HG03457 (cell line): ENCODE measurements around the gene NOTO.
"Not testable (repeated sequence)": the region's sequence is repeated elsewhere in the genome, so short reads cannot be mapped to it uniquely, and the experiment has no call there.

ENCODE experiments used
- ATAC-seq: cut with Tn5 transposase; IDR thresholded peaks from one replicate; pipeline ENCODE4 v1.9.1; 2021; ENCODE audit warnings: moderate number of reproducible peaks; ENCODE audit not compliant: unreplicated experiment

Gene NOTO, protein sequence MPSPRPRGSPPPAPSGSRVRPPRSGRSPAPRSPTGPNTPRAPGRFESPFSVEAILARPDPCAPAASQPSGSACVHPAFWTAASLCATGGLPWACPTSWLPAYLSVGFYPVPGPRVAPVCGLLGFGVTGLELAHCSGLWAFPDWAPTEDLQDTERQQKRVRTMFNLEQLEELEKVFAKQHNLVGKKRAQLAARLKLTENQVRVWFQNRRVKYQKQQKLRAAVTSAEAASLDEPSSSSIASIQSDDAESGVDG

DNA sequence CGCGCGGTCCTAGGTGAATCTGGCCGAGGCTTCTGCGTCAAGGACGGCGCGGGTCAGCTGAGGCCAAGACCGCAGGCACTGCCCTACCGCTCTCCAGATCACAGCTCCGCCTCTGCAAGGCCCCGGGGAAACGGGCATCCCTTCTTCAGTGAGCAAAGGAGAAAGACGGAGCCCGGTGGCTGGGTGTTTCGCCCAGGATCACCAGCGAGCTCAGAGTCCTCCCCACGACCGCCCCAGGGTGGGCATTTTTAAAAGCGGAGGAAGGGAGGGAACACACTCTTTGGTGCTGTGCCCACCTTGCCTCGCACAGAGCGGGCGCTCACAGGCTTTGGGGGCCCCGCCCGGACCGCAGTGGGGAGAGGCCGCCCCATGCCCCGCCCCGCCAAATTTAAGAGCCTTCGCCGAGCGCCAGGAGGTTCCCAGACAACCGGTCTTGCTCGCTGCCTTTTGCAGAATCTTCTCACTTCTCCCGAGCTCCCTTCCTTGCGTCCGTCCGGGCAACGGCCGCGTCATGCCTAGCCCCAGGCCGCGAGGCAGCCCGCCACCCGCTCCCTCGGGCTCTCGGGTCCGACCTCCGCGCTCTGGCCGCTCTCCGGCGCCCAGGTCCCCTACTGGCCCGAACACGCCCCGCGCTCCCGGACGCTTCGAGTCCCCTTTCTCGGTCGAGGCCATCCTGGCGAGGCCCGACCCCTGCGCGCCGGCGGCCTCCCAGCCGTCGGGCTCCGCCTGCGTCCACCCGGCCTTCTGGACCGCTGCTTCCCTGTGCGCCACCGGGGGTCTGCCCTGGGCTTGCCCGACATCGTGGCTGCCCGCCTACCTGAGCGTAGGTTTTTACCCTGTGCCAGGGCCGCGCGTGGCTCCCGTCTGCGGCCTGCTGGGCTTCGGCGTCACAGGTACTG lies at the start of gene NOTO:
TSS of gene NOTO (plus strand) at position 419 of the 899 bp plus-strand sequence. CDS start at position 512, 93 bp downstream.
- ATAC-seq, result no peak

DNA sequence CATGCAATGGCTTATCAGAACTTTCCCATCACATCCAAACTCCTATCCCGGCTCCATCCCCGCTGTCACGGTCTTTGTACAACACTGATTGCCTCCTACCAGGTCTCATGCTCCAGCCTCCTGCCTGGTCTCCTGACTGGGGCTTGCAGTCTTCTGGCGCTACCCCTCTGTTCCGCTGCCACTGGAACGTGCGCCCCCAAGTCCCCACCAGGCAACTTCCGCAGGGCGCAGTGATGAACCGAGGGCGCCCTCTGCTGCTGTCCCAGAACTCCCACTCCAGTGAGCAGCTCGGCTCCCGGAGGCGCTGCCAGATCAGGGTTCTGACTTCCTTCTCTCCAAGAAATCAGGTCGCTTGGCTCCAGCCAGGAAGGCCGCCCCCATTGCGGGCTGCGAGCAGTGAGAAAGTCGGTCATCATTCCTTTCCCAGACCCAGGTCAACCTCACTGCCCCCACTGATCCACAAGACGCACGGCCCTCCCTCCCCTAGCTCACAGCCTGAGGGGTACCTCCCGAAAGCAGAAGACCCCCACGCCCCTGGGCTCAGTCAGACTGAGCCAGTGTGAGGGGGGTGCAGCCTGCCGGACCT lies 45.7 kb upstream of the NOTO start:
- no peak for ATAC-seq

DNA sequence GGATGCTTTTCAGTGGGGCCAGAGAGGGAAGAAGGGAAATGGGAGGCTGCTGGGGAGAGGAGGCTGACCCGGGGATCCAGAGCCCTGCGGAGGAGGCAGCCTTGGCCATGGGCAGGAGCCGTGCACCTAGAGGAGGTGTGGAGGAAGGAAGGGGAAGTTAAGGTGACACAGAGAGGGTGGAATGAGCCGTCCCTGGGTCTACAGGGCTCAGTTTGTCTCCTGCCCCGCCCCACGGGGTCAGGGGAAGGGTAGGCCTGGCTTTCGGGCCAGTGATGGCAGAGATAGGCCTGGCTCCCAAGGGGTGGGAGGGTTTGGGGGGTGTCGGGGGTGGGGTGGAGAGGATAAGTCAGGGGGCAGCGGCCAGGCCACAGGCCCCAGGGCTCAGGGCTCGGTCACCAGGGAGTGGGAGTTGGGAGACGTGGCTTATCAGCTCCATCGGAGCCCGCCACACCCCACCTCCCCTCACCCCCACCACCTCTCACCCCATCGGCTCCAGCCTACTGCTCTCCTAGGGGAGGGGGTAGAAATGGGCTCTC lies 39.5 kb upstream of the NOTO start:
- ATAC-seq, result no peak

DNA sequence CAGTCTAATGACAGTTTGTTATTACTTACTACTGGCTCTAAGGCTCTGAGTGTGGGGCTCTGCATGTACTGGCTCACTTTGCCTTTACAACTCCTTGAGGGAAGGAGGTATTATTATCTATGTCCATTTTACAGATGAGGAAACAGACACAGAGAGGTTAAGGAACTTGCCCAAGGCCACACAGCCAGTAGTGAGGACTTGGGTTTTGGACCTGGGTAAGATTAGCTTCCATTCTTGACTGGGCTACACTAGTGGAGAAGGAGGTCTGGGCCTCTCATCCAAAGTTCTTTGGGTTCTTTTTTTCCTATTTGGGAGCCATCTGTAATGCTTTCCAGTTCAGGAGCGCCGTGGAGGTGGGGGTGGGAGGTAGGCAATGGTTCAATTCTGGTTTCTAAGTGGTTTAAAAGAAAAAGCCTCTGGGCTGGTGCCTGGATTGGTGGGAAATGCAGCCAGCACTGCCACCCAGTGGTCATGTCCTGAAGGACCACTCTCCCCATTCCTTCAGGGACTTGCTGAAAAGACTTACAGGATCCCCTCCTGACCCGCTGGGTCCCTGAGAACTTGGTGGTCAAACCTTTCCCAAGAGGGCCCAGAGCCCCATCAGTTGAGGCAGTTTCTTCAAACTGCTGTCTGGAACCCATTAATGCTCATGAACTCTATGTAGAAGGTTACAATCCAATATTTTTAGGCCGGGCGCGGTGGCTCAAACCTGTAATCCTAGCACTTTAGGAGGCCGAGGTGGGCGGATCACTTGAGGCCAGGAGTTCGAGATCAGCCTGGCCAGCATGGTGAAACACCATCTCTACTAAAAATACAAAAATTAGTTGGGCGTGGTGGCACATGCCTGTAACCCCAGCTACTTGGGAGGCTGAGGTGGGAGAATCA lies 38.6 kb upstream of the NOTO start:
- peak; percentile 65 for ATAC-seq

DNA sequence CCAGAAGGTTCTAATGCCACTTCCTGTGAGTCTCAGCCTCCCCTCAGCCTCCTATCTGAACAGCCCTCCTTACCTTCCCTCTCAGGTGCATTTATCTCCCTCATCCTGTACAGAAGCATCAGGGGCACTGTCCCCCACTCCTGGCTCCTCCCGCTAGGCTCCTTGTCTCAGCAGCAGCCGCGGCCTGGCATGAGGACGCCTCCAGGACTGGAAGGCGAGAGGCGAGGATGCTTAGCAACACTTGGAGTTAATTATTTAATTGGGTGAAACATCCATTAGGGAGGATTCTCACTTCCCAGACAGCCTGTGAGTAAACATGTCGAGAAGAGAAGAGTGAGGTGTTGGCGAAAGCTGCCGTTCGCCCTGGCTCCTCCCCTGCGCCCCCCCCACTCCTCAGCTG lies 36.4 kb upstream of the NOTO start:
- not testable (repeated sequence) for ATAC-seq

DNA sequence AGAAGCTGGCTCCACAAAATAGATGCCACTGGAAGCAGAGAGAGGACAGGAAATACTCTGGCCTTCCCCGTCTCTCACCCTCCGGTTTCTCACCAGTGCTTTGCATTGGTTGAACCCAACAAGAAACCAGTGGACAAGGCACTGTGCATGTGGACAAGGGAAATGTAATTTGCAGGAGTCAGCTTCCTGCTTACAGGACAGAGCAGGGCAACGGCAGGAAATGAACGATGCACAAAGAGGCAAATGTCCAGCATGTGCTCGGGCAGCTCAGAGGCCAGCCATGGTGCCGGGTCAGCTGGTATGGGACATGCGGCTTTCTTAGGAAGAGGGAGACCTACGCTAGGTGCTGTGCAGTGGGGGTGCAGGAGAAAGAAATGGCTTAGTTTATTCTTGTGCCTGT lies 35.6 kb upstream of the NOTO start:
- not testable (repeated sequence) for ATAC-seq

DNA sequence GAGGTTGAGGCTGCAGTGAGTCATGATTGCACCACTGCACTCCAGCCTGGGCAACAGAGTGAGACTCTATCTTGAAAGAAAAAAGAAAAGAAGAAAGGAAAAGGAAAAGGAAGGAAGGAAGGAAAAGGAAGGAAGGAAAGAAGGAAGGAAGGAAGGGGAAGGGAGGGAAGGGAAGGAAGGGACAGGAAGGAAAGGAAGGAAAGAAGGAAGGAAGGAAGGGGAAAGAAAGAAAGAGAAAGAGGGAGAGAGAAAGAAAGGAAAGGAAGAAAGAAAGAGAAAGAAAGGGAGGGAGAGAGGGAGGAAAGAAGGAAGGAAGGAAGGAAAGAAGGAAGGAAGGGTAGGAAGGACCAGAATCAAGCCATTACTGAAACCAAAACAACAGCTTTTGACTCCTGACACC lies 34.0 kb upstream of the NOTO start:
- ATAC-seq, result not testable (repeated sequence)

DNA sequence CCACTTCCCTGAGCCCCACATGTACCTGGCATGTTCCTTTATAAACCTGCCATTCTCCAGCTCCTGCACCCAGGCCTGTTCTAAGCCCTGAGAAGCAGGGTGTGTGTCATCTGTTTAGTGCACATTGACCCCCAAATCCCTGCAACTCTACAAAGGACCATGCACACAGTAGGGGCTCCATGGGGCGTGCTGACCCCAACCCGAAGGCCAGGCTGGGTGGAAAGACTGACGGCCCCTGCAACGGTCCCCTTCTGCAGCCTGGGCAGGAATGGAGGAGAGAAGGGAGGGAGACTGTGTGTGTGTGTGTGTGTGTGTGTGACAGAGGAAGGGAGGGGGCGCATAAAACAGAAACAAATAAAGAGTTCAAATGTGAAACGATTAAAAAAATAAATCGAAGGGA lies 32.0 kb upstream of the NOTO start:
- ATAC-seq, result not testable (repeated sequence)

DNA sequence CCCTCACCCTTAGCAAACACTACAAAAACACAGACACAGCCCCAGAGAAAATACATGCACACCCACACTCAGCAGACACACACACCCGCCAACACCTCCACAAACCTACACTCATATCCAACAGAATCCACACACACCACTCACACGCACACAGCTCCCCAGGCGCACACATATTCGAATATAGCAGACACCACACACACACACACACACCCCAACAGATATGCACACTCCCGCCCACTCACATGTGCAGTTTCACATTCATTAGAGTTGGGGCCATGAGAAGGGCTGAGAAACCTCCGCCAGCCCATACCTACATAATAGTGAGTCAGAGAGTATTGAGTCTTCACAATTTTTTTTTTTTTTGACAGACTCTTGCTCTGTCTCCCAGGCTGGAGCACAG lies 29.4 kb upstream of the NOTO start:
- ATAC-seq, result no peak

DNA sequence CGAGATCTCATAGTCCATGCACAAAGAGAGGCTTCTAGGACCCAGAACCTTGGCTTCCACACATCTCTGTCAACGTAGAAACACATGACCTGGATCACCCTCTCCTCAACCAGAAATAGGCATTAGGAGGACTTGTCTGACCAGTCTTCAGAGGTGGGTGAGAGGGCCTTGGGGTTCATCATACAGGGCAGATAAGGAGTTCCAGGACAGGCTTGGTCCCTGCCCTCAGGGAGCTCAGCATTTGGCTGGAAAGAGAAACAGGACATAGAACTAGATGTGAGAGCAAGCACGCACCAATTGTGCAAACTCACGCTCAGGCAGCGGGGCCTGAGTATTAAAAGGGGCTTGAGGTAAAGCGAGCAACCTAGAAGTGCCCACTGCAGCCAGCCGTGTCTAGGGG lies 28.6 kb upstream of the NOTO start:
- no peak for ATAC-seq

DNA sequence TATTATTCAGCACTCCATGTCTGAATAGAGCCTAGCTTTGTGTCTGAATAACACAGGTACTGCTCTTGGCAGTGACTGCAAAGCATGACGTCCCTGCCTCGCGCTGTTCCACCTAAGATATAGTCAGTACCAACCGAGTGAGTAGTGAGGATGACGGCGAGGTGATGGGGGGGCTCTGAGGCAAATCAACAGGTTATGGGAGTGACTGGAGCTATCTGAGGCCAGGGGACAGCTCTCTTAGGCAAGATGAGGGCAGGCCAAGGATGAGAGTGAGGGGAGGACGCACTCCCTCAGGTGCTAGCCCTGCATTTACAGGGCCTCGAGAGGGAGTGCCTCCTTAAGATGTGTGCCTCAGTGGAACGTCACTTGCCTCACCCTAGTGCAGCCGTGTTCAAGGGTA lies 28.1 kb upstream of the NOTO start:
- no peak for ATAC-seq

DNA sequence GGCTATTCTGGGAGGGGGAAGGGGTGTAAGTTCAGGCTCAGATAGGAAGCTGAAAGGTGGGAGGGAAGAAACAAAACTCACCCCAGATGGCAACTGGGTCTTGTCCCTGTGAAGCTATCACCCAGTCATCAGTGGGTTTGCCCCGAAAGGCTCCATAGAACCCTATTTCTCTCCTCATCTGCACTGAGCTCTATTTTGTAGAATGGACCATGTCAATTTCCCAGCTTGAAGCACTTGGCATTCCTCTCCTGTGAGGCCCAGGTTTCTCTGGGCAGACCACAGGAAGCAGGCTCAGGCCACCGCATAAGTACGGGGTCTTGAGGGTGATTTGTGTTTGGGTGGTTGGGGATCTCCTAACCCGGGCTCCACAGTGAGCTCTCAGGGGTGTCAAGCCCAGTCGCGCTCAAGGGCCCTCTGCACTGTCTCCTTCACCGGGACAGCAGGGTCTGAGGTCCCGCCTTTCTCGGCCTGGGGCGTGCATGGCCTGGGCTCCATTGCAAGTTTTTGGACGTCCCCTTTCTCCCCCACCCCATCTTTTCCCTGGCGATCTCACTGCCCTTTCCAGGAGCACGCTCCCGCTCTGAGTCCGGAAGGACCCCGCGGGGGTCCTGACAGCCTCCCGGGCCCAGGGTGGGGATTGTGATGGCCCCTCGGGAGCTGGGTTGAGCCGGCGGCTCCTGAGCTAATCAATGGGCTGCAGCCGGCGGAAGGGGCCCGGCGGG lies 27.3 kb upstream of the NOTO start:
- ATAC-seq, result no peak

DNA sequence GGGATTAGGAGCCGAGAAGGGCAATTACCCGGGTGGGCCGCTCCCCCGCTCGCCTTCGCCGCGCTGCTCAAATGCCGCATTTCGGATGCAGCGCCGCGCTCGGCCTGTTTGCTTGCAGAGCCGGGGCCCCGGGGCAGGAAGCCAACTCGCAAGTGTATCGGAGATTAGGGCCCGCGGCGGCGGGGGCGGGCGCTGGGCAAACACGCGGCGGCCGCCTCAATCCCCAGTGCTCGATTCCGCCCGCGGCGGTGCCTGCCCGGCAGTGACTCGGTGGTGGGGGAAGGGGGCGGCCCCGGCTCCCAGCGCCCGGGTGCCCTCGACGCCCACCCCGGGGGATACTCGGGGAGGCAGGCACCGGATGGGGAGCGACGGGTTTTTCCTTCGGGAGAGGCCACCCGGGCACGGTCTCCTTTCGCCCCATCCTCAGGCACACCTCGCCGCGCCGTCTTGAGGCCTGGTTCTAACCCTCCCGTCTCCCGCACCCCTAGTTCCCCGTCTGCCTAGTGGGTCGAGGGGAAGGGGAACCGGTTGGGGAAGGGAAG lies 26.6 kb upstream of the NOTO start:
- ATAC-seq, result no peak

DNA sequence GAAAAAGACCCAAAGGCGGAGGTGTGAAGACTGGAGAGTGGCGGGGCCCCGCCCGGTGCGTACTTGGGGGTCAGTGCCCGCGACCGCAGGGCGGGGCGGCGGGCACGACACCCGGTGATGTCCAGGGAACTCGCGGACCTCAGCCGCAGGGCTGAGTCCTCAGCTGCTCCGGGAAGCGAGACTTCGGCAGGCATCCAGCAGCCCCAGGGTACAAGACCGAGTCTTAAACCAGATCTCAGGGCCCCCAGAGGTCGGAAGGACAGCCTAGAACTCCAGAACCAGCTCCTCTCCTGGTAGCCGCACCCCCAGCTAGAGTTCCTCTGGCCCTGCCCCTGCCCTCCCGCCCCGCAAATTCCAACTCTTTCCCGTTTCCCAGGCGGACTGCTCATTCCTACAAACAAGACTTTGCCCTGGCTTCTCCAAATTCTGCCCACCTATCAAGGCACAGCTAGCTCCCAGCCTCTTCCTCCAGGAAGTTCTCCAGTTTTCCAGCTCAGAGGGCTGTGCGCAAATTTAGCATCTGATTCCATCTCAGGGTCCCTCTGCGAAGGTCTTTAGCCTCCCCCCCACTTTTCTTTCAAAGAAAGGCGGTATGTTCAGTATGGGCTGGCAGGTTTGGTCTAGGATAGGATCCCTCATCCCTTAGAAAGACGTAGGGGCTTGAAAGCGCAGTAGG lies 26.0 kb upstream of the NOTO start:
- ATAC-seq, result no peak

DNA sequence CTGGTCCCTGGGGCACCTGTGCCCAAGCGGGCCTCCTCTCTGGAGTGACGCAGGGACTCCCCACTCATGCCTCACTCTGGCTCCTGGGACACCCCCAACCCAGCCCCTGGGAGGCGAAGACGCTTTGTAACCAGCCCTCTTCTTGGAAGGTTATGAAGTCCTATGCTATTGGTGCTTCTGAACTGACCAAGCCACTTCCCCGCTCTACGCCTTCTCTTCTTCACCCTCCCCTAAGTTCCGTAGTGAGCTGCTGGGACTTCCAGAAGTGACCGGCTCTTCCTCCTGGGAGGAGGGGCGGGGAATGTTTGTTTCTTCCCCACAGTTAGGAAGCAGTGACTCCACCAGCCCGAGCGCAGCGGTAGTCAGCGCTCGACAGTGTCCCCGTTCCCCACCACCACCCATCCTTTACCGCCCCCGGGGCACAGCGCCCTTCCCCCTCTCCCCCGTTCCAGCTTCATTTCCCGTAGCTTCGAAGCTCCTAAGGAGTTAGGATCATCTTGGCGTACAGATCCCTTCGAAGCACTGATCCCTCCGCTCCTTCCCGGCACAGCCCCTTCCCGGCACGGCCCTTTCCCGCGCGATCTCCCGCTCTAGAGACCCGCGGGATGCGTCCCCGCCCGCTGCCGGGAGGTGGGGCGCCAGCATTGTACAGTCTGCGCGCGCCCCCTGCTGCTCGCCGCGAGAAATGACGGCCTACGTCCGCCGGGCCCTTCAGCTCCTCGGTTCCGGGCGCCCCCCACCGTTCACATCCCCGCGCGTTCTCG lies 25.3 kb upstream of the NOTO start:
- peak; percentile 80 for ATAC-seq

DNA sequence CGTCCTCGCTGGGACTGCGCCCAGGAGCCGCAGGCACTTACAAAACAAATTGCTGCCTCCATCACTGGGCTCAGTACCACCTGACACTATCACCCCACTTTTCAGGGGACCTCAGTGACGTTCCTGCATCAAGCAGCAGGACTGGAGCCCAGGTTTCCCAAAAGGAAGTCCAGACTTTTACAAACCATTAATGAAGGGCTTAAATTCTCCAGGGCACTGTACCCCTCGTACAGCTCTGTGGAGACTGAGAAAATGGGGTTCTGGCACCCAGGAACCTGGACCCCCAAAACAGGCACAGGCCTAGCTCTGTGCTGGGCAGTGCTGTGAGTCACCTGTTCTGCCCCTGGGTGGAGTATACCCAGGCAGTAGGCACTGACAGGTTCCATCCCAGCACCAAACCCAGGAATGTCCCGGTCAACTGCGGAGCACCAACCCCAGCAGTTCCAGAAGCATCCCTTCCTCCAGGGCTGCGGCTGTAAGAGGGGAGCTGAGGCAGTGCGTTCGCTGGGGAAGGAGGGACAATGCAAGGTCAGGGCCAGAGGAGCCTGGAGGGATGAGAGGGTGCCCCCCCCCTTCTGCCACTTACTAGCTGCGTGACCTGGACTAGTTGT lies 24.6 kb upstream of the NOTO start:
- ATAC-seq, result no peak

DNA sequence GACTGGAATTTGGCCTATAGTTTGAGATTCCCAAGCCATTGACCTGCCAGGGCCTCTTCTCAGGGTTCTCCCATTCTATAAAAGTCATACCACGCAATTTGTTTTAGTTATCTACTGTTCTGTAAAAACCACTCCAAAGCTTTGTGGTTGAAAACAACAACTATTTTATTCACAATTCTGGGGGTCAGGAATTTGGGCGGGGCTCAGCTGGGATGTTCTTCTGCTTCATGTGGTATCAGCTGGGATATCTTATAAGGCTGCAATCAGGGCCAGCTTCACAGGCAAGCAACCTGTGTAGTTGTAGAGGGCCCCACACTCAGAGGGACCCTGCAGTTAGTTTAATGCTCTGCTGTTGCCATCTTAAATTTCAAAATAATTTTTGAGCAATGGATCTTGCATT lies 16.4 kb upstream of the NOTO start:
- no peak for ATAC-seq

DNA sequence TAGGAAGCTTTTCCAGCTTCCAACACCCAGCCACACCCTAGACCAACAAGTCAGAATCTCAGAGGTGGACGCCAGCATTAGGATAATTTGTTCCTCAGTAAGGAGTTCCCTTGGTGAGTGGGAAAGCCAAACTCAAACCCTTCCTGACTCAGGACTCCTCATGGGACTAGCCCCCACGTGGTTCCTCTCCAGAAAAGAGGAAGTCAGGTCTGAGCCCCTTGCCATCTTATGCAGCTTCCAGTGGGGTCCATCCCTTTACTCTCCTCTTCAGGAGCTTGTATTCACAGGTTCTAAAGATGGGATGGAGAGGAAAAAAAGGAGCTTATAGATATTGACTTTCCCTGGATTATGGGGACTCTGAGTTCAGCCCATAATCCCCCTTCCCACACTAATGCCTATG lies 14.8 kb upstream of the NOTO start:
- ATAC-seq, result no peak
